KOPT-K1 (cell line): Measurements from ENCODE around the gene TUBGCP3.

Experiments used
- H3K27ac ChIP-seq: fragments of 200-600 bp; sonication (generic); 2 replicates; pipeline ENCODE4 v1.5.1; 2016; ENCODE audit warnings: antibody characterized with exemption, mild to moderate bottlenecking, low read depth, low read length; ENCODE audit not compliant: poor library complexity, severe bottlenecking
- H3K36me3 ChIP-seq: fragments of 200-600 bp; sonication (generic); 2 replicates; pipeline ENCODE4 v1.5.1; 2017; ENCODE audit warnings: antibody characterized with exemption, mild to moderate bottlenecking, low read length, moderate library complexity; ENCODE audit not compliant: insufficient read depth
- H3K9me3 ChIP-seq: fragments of 200-600 bp; sonication (generic); 2 replicates; pipeline ENCODE4 v1.5.1; 2017; ENCODE audit warnings: antibody characterized with exemption, low read length, mild to moderate bottlenecking; ENCODE audit not compliant: insufficient read depth, poor library complexity, severe bottlenecking

TUBGCP3 gene

DNA sequence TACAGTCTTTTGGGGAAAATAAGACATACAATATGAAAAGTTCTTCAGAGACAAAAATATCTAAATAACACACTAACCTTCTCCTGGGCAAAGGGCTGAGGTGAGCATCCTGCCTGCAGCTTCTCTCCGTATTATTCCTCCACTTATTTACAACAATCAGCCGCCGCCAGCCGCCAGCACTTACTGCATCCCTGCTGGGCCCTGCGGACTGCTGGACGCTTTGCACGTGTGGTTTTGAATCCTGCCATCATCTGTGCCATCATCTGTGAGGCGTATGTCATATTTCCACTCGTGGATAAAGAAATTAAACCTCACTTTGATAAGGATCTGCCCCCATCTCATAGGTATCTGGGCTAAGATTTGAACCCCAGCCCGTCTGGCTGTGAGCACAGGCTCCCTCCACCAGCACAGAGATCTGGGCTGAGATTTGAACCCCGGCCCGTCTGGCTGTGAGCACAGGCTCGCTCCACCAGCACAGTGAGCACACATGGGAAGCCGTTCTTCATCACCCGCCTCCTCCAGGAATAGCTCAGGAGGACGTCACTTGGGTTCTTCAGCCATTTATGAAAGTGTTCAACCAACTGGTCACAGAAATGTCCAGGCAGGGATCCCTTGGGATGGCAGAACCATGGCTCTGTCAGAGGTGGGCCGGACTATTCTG is 35.2 kb upstream of the TUBGCP3 start:
- Histone ChIP-seq H3K9me3 (no peaks in the 10 kb centered on the region), H3K27ac (no peak overlapping the region), H3K36me3 (no peaks in the 10 kb centered on the region)

DNA sequence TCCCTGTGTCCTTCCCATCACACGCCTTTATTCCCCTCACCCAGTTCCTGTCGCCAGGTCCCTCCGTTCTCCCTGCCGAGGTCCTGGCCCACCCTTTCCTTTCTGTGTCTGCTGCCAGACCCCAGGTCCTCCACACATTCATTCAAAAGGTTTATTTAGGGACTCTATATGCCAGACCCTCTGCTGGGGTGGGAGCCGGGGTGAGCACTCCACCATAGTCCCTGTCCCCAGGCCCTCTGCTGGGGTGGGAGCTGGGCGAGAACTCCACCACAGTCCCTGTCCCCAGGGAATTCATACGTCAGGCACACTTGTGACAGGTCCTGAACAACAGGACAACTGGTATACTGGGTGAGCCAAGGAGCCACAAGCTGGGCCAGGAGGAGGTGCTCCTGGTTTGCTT is 34.4 kb upstream of the TUBGCP3 start:
- Histone ChIP-seq H3K36me3 (no peaks in the 10 kb centered on the region), H3K27ac (no peak overlapping the region), H3K9me3 (no peaks in the 10 kb centered on the region)

DNA sequence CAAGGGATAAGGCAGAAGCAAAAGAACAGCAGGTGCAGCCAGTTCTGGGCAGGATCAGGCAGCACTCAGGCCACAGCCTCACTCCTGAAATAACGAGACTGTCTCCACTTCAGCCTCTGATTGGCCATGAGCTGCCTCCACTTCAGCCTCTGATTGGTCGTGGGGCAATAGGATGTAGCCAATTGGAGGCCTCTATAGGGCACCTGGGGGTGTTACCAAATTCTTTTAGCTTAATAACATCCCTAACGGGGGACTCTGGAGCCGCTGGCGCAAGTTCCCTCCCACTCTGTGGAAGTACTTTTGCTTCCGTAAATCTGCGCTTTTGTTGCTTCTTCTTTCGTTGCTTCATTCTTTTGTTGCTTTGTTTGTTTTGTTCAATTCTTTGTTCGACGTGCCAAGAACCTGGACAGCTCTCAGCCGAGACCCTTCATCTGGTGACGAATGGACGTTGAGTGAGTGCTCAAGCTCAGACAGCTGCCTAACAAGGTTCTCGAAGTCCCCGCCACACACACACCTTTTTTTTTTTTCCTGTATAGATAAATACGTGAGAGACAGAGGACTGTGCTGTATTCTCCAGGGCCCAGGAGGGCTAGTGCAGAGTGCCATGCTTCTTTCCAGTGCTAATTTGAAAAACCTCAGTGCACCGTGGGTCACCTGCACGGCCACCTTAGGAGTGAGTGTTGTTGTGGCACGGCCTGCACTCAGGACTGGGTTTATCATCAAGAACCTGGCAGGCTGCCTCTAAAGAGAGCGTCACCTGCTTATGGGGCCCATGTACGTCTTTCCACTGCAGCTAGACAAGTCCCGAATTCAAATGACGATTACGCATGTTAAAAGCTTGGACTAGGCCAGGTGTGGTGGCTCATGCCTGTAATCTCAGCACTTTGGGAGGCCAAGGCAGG is 32.0 kb upstream of the TUBGCP3 start:
- H3K27ac ChIP-seq, result no peak overlapping the region
- H3K9me3 ChIP-seq, result no peaks in the 10 kb centered on the region
- no peaks in the 10 kb centered on the region for H3K36me3 ChIP-seq

DNA sequence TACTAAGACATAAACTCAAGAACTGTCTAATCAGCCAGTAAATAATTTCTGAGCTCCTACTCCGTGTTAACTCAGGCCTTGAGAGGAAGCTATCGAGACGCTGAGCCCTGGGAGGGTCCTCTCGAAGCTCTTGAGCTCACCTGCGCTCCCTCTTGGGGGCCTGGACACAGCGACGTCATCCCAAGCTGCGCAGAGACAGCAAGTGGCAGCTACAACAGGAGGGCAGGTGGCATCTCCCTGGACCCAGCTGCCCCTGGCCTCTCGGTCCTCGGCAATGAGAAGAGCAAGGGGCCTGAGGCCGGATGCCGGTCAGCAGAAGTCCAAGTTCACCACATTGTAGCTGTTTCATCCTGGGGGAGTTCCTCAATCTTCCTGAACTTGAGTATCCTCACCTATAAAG is 30.5 kb upstream of the TUBGCP3 start:
- Histone ChIP-seq H3K36me3 (no peaks in the 10 kb centered on the region), H3K27ac (no peak overlapping the region), H3K9me3 (no peaks in the 10 kb centered on the region)

DNA sequence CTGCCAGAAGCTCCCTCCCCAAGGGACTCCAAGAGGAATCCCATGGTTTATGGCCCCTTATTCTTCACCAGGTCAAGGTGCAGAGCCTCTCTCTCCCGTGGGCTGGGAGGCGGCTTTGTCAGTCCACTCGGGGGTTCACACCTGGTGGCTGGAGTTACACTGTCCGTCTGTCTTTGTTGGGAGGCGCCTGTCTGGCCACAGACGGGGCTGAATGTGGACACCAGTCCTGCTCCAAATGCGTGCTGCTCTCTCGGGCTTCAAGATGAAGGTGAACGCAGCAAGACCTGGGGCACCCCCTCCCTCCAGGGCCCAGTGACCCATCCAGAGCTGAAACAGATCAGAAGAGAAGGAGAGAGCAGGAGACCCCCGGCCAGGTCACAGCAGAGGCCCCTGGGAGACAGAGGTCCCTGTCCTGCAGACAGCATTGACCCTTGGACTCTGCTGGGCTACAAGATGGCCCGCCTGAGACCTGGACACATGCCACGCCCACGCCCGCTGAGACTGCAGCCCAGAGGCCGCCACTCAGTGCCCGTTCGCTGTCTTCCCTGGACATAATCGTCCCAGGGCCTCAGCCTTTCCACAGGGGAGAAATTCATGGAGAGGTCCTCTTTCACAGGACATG is 29.9 kb upstream of the TUBGCP3 start:
- no peaks in the 10 kb centered on the region for H3K9me3 ChIP-seq

DNA sequence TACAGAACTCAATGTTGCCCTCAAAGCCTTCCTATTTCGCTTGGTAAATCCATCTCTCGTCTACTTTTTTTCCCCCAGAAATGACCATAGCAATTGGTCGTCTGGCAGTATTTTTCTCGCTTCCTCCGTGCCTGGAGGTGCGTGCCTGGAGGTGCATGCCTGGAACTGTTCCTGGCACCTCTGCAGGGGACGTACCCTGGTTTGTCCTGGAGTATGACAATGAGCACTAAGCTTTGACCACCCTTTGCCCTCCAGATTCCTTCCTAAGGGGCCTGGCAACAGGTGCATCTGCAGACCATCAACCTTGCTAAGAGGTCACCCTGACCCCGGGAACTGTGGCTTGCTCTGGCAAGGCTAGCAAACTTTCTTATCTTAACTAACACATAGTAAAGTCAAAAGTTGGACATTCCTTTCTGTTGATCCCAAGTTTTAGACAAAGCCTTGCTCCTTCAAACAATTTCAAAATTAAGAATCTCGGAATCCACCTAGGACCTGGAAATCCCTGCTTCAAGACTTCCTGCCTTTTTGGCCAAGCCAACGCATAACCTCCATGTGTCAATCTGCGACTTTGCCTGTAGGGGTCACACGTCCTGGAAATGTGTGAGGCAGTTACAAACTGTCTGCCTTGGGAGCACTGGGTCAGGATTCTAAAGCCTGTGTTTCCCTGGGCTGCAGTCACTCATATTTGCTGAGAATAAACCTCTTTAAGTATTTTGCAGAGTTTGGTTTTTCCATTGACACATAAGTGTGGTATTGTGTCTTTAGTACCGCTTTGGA is 28.8 kb upstream of the TUBGCP3 start:
- Histone ChIP-seq H3K36me3 (no peaks in the 10 kb centered on the region), H3K9me3 (no peaks in the 10 kb centered on the region), H3K27ac (no peak overlapping the region)

More for the DNA sequence above, 29.9 kb upstream of the TUBGCP3 start:
- Histone ChIP-seq H3K27ac (no peak overlapping the region), H3K36me3 (no peaks in the 10 kb centered on the region)

DNA sequence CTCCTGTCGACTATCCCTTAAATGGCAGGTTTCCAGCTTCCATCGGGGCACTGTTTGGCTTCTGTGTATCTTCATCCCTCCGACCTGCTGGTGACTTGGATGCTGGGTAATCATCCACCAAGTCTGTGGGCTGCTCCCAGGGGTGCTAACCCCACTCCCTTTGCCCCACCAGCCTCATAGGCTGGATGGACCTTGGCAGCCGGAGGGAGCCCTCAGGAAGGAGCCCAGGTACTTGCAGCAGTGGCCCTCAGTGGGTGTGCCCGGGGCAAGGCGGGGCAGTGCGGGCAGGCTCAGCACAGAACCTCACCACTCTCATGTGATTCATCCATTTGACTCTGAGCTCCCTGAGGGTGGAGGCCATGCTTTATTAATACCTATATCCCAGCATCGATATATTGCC is 27.4 kb upstream of the TUBGCP3 start:
- no peaks in the 10 kb centered on the region for H3K9me3 ChIP-seq
- H3K27ac ChIP-seq, result no peak overlapping the region
- no peaks in the 10 kb centered on the region for H3K36me3 ChIP-seq

DNA sequence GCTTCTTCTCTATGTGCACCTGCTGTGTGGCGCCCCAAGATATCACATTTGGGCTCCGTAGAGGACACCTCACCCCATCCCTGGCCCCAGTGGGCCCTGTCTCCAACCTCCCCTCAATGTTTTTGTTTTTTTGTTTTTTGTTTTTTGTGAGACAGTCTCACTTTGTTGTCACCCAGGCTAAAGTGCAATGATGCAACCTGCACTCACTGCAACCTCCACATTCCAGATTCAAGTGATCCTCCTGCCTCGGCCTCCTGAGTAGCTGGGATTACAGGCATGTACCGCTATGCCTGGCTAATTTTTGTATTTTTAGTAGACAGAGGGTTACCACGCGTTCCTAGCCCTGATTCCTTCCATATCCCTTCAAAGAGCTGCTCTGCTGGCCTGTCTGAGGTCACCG is 26.9 kb upstream of the TUBGCP3 start:
- Histone ChIP-seq H3K36me3 (no peaks in the 10 kb centered on the region), H3K9me3 (no peaks in the 10 kb centered on the region)

DNA sequence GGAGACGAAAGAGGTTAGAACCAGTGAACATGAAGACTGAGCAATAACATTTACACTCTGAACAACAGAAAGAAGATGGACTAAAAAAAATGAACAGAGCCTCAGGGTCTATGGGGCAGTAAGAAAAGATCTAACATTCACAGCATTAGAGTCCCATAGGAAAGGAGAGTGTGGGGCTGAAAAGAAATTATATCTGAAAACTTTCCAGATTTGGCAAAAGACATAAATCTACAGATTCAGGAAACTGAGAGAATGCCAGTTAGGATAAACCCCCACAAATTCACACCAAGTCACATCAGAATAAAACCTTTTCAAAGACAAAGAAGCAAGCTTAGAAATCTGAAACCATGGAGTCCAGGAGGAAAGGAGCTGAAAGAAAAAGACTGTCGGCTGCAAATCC is 20.3 kb upstream of the TUBGCP3 start:
- H3K27ac ChIP-seq, result no peak overlapping the region
- H3K9me3 ChIP-seq, result no peaks in the 10 kb centered on the region
- H3K36me3 ChIP-seq, result no peaks in the 10 kb centered on the region

More for the DNA sequence above, 26.9 kb upstream of the TUBGCP3 start:
- H3K27ac ChIP-seq, result no peak overlapping the region

DNA sequence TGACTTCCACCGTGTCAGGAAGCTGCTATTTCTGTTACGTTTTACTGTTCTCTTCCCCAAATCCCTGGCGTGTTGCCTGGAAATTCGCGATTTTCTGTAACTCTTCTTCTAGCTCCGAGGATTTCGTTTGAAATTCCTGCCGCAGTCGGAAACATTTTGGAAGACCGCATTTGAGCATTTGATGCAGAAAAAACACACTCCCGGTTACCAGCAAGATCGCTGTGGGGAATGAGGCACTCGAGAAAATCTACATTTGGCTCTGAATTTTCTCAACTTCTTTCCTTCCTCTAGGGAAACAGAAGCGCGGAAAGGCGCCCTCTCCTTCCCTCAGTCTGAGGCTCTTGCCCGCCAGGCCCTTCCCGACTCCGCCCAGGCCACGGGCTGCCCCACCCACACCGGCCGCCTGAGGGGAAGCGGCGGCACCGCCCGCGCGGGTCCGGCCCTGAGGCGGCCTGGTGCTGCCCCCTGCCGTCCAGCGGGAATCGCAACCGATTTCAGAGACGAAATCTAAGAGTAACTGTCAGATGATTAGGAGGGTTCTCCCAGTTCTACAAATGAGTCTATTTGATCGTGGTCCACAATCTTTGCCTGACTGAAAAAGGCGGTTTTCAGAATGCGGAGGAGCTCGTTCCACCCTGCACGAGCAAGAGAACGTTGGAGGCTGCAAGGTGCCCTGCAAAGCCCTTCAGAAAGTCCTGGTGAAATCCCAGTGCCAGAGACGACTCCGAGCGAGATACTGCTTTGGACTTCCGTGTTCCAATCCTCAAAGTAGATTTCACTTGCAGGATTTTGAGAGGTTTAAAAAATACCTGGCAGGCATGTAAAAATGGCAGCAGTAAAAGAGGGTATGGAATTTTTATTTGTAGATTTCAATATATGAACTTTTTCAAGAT is 18.4 kb upstream of the TUBGCP3 start:
- Histone ChIP-seq H3K9me3 (no peaks in the 10 kb centered on the region), H3K27ac (no peak overlapping the region)

DNA sequence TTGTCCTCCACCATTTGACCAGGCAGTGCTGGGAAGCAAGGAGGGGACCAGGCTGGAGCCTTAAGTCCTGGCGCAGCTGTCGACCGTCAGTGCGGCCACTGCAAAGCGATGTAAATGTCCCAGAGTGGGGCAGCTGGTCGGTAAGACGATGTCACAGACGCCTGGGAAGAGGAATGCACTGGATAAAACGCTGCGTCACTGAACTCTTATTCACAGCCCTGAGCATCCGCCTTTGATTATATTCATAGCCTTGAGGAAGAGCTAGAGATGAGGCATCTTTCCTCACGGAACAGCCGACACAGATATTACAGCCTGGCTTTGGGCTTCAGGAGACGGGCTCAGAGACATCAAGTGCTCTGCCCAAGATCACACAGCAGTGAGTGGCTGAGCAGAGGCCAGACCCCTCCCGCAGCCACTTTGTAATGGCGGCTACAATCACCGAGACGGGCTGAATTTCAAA is 17.6 kb upstream of the TUBGCP3 start:
- H3K36me3 ChIP-seq, result no peaks in the 10 kb centered on the region
- H3K27ac ChIP-seq, result no peak overlapping the region
- no peaks in the 10 kb centered on the region for H3K9me3 ChIP-seq

More for the DNA sequence above, 18.4 kb upstream of the TUBGCP3 start:
- H3K36me3 ChIP-seq, result no peaks in the 10 kb centered on the region

DNA sequence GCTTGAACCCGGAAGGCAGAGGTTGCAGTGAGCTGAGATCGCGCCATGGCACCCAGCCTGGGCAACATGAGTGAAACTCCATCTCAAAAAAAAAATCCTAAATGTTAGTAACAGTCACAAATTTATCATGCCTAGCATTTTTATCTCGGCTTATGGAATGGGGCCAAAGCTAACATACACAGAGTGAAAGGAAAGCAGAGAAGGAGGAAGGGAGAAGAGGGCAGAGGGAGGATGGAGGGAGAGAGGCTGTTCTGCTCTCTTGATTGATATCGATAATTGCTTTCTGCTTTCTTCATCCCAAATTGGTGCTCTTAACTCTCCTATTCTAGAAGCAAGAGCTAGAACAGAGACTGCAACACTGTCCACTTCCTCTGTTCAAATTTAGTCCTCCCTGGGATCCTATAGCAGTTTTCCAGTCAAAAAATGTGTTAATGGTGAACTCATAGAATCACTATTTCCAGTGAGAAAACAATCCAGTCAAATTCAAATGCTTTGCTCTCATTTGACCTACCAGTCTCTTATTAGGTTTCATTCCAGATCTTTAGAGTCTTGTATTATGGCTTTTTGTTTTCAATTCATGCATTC is 15.8 kb upstream of the TUBGCP3 start:
- Histone ChIP-seq H3K36me3 (no peaks in the 10 kb centered on the region), H3K9me3 (no peaks in the 10 kb centered on the region), H3K27ac (no peak overlapping the region)

DNA sequence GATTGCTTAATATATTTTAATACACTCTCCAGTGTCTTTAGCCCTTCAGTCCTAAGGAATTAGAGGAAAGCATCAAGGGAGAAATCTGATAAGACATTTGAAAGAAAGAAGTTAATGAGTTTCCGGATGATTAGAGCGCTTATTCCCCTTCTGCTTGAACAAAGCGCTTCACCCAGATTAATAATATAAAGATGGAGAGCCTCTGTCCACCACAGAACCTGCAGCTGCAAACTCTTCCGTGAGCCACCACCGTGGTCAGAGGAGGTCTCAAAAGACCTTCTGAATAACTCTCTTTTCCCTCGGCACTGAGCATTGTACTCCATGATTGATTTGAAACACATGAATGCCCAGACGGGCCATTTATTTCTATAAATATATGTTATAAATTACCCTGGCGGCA is 14.2 kb upstream of the TUBGCP3 start:
- no peak overlapping the region for H3K27ac ChIP-seq
- H3K36me3 ChIP-seq, result no peaks in the 10 kb centered on the region
- no peaks in the 10 kb centered on the region for H3K9me3 ChIP-seq

DNA sequence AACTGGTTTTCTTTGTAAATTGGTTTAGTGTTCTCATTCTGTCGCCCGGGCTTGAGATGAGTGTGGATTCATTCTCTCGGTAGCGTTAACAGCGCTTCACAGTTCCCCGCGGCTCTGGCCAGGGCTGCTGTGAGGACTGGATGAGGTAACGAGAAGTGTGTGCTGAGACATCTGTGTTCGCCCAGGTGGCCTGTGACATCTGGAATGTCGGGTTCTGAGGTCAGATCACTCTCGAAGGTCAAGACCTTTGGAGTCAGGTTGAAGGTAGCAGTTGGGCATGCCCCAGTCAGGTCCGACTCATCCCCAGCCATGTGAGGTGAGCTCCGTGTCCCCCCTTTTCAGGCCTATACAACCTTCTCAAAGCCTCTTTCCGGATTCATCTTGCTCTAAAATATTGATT is 13.4 kb upstream of the TUBGCP3 start:
- Histone ChIP-seq H3K27ac (no peak overlapping the region), H3K36me3 (no peaks in the 10 kb centered on the region), H3K9me3 (no peaks in the 10 kb centered on the region)
